Measurements from ENCODE around the gene SLC28A1.
A peak's percentile ranks its signal among the peaks of the same experiment; 100 is the strongest.

Gene SLC28A1

DNA sequence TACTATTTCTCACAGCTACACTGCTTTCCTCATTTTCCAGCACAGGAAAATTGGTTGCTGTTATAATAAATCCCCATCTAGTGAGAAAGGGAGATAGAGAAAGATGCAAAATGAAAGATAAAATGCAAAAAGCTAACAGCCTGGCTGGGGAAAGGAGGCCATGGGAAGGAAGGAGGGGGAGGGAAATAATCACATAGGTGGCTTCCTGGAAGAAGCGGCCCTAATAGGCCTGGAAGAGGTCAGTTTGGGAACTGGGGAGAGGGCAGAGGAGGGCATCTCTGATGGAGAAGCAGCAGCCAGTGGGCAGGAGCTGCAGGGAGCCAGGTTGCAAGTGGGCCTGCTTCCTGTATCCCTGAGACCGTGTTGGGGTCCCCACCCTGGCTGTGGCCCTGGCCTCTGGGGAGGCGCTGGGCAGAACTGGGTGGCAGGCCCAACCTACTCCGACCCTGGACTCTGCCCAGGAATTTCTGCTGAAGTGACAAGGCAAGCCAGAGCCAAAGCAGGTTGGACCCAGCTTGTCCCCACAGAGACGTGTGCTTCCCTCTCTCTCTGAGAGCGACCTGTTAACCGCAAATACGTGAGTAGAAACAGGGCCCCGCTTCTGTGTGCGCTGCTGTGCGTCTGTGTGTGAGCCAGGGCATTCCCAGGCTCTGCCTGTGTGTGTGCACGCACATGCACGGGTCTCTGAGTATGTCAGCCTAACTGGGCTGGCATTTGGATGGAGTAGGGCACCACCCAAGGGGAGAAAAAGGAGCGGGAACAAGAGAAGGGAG, 1.9 kb downstream of the SLC28A1 start:
- DNase-seq: no peak

DNA sequence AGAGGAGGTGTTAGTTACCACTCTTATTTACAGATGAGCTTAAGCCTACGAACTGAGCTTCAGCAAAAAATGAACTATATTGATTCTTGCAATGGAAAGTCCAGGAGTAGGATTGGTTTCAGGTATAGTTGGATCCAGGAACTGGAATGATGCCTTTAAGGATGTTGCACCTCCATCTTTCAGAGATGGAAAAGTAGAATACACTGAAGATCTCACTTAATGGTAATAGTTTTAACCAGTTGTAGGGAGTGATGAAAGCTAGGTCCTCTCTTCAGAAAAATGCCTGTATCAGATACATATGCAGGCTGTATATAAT, 2.5 kb downstream of the SLC28A1 start:
- DNase-seq: no peak

DNA sequence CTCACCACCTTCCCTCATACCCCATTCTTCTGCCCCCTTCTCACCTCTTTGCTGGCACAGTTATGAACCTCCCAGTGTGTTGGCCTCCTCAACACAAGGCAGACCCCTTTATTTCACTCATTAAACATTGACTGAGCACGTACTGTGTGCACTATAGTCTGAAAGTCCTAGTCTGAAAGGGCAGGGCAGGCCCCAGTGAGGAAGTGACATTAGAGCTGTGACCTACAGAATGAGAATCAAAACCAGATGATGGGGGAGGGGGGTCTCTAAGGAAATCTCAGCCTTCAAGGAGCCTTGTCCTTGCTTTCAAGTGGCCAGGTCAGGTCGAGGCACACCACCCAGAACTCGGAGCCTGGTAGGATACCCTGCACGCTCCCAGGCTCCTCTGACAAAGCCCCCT, 3.5 kb downstream of the SLC28A1 start:
- no peak for DNase-seq

DNA sequence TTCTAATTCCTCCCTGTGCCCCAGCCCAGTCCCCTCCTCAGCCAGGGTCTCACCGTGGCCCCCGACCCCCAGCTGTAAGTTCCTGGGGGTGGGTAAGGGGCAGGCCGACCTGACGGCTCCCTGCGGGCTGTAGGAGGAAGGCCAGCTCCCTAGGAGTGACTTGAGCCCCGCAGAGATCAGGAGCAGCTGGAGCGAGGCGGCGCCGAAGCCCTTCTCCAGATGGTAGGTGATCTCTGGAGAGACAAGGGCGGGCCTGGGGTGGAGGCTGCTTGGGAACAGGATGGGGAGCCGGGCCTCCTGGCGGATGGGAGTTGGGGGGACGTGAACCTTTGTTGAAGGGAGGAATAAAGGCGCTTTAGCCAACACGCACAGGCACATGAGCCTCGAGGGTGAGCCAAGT, 4.2 kb downstream of the SLC28A1 start:
- DNase-seq: no peak

DNA sequence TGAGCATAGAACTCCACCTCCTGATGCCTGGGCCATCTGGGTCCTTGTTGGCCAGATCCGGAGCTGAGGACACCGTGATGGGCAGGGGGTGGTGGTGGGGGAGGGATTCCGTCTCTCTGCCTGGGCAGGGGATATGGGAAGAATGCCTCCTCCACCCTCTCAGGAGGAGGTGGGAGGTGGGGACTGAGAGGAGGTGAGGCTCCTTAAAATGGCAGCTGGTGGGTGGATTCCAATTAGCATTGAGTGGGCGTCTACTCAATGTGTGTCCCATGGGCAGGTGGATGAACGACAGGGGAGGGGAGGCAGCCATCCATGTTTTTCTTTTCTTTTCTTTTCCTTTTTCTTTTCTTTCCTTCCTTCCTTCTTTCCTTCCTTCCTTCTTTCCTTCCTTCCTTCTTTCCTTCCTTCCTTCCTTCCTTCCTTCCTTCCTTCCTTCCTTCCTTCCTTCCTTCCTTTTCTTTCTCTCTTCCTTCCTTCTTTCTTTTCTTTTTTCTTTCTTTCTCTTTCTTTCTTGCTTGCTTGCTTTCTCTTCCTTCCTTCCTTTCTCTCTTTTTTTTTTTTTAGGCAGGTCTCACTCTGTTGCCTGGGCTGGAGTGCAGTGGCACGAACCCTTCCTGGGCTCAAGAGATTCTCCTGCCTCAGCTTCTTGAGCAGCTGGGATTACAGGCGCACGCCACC, 5.0 kb downstream of the SLC28A1 start:
- DNase-seq: no peak

DNA sequence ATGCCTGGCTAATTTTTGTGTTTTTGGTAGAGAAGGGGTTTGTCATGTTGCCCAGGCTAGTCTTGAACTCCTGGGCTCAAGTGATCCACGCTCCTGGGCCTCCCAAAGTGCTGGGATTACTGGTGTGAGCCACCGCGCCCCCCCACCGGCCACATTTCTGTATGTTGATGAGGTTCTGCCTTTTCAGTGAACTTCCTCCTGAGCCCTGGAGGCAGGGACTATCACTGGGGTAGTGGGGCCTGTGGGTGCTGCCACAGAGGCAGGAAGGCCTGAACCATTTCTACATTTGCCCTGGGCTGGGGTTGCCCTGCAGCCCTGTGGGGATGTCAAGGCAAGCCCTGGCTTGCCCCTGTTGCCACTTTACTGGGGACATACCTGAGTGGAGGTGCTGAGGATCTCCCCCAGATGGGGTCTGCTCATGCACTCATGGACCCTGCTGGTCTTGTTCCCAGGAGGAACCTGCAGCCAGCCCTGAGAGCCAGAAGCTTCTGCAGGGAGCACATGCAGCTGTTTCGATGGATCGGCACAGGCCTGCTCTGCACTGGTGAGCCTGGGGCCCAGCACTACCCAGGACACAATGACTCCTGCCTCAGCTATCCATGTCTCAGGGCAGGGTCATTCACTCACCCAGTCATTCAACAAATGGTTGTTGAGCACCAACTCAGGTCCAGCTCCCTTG, 5.7 kb downstream of the SLC28A1 start:
- DNase-seq: no peak

DNA sequence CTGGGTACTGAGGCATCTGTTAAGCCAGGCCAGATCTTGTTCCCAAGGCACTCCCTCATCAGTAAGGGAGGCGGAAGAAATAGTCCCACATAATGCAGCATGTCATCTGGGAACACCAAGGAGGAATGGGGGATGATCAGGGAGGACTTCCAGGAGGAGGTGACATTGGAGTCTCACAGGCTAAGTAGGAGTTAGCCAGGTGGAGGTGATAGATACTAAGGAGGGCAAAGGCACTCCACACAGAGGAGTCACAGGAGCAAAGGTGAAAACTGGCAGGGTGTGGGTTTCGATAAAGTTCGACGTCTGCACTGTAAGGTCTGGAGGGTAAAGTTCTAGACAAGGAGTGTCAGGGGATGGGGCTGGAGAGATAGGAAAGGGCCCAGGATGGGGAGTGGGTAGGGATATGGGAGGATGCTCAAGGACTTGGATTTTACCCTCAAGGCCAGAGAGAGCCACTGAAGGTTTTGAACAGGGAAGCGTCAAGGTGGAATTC, 6.3 kb downstream of the SLC28A1 start:
- no peak for DNase-seq

DNA sequence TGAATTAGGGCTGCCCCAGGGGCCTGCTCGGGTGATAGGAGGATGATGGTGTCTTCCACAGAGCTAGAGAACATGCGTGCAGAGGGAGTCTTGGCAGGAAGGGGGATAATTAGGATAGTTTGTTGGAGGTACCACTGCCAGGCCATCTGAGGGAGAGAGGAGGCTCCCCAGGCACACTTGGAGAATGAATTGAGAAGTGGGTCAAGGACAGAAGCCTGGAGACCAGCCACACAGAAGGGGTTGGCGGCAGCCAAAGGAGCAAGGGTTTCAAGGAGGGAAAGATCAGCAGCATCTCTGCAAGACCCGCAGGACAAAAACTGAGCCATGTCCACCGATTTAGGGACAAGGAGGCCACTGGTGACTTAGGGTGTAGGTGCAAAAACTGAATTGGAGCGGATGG, 6.9 kb downstream of the SLC28A1 start:
- DNase-seq: no peak

DNA sequence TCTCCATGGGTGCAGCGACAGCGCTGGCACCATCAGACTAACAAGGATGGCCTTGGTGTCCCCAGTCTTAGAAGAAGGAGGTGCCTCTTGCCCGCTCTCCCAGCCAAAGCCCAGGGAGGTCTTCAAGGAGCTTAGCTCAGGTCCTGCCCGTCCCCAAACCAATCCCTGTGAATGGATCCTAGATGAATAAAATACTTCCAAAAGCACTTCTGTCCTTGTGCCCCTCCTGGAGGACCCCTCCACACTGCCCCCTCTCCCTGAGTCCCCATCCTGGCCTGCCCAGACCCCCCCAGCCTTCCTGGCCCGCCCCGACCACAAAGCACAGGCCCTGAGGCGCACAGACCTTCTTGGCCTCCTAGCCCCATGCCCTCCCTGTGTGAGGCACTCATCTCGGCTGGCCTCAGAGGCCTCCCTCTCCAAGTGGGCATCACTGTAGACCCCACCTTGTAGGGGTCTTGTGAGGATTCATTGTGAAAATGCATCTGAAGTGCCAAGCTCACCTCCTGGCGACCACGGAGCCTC, 8.4 kb downstream of the SLC28A1 start:
- no peak for DNase-seq

DNA sequence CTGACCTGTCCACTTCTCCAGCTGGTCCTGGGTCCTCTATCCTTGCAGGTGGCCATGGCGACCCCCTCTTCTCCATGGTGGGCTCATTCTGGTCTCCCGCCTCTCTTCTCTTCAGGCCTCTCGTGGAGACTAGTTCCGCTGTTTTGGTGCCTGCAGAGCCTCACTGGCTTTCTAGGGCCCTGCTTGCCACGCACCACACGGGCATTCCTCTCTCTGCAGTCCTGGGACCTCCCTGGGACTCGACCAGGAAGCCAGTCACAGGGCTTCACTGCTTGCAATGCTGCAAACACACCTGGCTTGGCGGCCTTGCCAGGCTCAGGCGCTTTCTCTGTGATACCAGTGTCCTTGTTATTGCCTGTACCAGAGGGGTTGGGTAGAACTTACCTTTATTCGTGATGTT, 9.1 kb downstream of the SLC28A1 start:
- no peak for DNase-seq

DNA sequence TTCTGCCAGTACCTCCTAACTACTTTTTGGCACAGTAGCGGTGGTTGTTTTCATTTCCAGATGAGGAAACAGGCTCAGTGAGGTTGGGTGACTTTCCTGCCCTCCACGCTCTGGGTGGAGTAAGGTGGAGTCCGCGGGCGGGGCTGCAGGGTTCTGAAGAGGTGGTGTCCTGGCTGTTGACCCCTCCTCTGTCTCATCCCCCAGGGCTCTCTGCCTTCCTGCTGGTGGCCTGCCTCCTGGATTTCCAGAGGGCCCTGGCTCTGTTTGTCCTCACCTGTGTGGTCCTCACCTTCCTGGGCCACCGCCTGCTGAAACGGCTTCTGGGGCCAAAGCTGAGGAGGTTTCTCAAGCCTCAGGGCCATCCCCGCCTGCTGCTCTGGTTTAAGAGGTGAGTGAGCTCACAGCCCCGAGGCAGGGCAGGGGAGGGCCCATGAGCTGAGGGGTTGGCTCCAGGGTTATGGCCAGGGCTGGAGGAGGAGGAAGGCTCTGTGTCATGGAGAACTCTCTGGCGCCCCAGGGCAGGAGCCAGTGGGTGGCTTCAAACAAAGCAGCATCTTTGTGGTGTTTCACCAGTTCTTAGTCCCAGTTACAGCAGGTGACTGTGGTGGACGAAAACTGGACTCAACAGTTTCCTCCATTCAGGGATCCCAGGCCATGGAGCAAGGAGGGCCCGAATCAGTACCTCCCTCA, 10.4 kb downstream of the SLC28A1 start:
- no peak for DNase-seq

DNA sequence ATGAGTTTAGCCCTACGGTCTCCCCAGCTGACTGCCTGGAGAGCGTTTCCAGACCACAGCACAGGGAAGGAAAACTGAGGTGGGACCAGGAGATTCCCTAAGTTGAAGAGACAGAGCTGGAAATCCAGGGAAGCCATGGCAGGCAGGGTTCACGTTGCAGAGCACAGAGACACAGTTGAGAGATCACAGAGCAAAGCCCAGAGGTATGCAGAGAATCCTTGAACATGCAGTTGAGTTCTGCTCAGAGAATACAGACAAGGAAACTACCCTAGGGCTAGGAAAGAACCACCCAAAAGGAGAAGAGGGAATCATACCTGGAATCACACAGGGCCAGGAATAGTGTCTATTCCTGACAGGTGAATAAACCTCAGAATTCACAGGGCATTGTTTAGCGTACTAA, 14.3 kb downstream of the SLC28A1 start:
- no peak for DNase-seq

DNA sequence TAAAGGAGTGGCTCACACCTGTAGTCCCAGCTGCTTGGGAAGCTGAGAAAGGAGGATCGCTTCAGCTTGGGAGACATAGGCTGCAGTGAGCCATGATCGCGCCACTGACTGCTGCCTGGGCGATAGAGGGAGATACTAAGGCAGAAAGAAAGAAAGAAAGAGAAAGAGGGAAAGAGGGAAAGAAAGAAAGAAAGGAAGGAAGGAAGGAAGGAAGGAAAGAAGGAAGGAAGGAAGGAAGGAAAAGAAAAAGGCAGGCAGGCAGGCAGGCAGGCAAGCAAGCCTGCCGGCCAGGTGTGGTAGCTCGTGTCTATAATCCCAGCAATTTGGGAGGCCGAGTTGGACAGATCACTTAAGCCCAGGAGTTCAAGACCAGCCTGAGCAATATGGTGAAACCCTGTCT, 15.3 kb downstream of the SLC28A1 start:
- DNase-seq: no peak

DNA sequence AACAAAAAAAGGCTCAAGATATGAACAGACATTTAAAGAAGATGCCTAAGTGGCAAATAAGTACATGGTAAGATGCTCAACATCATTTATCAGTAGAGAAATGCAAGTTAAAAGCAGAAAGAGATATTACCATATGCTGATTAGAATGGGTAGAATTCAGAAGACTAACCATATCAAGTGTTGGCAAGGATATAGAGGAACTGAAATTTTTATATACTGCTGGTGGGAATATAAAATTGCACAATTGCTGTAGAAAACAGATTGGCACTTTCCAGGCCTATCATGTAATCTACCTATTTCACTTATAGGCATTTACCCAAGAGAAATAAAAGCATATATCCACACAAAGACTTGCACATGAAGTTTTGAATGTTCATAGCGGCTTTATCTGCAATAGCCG, 17.1 kb downstream of the SLC28A1 start:
- no peak for DNase-seq

DNA sequence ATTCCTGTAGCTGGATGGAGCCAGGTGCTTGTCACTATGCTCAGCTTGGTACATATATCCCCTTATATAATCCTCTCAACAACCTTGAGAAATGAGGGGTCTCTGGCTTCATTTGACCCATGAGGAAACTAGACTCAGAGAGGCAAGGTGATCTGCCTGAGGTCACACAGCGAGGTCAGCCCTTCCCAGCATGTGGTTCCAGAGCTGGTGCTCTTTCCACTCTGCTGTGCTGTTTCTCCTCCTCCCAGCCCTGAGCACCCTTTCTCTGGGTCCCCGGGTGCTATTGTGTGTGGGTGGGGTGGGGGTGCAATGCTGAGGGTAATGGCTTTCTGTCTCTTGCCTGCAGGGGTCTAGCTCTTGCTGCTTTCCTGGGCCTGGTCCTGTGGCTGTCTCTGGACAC, 19.3 kb downstream of the SLC28A1 start:
- no peak for DNase-seq

DNA sequence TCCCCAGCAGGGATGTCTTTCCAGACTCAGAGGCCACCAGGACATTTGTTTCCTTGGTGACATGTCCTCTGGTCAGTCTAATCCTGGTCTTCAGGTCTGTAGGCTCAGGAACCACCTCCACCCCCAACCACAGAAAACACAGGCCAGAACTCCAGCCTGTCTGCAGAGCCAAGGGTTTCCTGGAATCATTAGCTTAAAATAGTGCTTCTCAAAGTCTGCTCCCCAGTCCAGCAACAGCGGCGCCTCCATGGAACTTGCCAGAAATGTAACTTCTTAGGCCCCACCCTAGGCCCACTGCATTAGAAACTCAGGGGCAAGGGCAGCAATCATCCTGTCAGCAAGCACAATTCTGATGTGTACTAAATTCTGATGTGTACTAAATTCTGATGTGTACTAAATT, 20.0 kb downstream of the SLC28A1 start:
- DNase-seq: no peak

DNA sequence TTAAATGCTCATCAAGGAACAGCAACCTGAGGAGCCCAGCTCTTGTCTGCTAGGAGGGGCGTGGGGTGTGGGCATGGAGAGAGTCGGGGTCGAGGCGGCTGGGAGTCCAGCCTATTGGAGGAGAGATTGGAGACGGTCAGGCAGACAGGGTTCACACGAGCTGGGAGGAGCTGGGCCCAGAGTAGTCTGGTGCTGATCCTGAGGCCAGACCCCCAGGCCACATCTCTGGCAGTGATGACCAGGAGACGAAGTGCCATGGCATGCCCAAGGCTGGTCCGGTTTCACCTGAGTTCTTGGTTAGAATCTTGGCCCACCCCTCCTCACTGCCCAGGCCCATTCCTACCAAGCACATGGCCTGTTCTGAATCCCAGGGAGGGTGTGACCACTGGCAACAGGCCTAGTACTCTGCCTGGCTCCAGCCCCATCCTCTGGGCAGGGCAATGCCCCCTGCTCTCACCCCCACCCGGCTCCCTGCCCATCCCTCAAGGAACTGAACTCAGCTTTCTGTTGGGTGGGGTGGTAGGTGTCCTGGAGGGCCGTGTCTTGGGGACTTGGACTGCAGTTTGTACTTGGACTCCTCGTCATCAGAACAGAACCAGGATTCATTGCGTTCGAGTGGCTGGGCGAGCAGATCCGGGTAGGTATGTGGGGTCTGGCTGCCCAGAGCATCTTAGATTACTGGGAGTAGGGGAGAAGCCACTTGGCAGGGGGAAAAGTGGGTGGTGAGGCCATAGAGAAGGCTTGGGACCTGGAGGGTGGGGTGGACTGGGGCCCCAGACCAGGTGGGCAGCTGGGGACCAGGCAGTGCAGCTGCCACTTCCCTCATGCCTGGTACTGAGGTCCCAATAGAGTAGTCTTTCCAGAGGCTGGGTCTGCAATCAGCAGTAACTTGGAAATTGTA, 20.8 kb downstream of the SLC28A1 start:
- DNase-seq: no peak

DNA sequence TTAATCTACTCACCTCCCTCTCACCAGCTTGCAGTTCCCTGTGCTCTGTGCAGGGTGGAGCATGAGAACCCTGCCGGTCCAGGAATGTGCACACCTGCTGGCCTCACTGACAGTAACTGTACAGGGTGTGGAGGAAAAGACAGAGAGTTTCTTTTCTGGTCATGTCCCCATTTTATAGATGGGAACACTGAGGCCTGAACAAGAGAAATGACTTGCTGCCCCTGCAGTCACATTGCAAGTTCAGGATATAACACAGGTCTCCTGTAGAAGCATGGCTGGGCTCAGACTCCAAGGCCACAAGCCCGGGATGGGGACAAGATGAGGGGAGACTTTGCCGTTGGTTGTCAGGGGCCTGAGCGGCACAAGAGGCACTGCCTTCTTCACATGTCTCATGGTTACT, 23.3 kb downstream of the SLC28A1 start:
- DNase-seq: no peak

DNA sequence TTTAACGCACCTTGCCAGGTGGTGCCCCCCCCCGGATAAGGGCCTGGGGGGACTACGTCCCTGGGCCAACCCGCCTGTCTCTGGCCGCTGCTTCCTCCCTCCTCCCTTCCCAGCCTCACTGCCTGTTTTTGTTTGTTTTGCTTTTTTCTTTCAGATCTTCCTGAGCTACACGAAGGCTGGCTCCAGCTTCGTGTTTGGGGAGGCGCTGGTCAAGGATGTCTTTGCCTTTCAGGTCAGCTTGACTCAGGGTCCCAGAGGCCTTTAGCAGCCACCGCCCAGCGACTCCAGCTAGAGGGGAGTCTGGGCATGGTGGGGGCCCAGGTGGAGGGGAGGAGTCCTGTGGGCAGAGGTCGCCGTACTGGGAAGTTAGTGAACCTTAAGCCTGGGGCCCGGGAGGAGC, 24.1 kb downstream of the SLC28A1 start:
- DNase-seq: peak; percentile 5

DNA sequence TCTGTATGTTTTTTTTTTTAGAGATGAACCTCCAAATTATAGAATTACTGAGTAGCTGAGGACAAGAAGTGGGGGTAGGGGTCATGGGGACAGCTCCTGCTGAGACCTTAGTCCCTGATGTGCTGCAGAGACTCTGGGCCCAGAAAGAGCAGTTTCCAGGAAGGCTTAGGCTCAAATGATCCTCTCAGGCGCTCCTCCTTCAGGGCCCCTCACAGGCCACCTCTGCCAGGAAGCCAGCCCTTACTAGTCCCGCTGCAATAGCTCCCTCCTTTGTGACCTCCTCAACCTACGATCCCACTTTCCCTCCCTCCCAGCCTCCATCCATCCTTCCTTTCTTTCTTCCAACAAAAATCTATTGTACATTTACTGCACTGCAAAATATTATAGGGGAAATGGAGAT, 24.6 kb downstream of the SLC28A1 start:
- DNase-seq: no peak

DNA sequence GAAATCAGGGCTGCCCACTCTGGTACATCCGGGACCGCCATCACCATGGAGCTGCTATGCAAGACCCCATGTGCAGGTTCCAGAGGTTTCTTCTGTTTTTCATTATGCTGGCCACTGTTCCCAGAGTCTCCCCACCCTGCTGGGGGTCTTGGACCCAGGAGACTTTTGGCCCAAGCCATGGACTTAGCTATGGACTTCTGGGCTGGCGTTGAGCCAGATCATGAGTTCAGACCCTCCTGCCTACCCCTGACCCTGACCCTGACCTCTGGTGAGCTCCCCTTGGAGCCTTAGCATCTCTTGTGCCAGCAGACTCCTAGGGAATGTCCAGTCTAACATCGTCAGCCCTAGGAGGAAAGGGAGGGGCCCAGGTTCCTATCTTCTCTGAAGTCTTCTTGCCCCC, 25.3 kb downstream of the SLC28A1 start:
- DNase-seq: no peak

DNA sequence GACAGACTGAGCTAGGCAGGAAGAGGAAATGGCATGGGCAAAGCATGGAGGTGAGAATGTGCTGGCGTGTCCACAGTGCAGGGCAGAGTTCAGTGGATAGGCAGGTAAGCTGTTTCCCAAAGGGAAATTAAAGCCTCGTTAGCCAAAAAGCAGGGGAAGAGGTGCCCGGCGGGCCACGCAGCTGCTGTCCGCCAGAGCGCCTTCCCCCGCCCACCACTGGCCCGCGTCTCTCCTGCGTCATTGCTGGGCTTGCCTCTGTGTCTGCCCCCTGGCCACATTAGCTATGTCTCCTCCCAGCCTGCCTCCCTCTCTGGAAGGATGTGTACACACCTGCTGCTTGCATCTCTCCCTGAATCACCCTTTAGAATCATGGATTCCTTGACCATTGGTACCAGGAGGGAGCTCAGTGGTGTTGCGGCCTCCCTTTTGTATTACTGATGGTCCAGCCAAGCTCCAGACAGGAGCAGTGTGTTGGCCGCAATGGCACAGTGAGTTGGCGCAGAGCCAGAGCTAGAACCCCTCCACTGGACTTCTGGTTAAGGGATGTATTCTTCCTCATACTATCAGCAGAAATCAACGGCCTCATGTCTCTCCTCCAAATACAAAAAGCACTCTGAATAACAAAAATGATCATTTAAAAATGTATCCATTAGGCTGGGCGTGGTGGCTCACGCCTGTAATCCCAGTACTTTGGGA, 26.6 kb downstream of the SLC28A1 start:
- DNase-seq: peak; percentile 88

All from NCI-H146 (cell line).